Pulmonary artery endothelial cell (primary cell): ENCODE results near the gene PLEKHG5. TPM values are rescaled to one million over a fixed set of nuclear protein-coding genes. Genes with fewer than 3 reads are reported as not detected.
"Not testable (repeated sequence)": the region's sequence is repeated elsewhere in the genome, so short reads cannot be mapped to it uniquely, and the experiment has no call there.

Experiments used
- DNase-seq: peaks from one replicate; pipeline ENCODE4 v3.0.0-alpha.2; 2011; ENCODE audit warnings: low read depth, low spot score
- total RNA-seq: library from RNA; depleted of rRNA; stranded (reverse); fragments of >200 nt; gene quantifications from 2 replicates; pipeline ENCODE4 v1.2.3, GENCODE V29; 2014

Gene PLEKHG5
- total RNA-seq, 1 donor from 2014 or later: 41.3 TPM

GRCh38 chr1:6463120-6463412, 28.4 kb downstream of the PLEKHG5 start:
- DNase-seq: no peak

- DNase-seq: no peak
These were observed 28.9 kb downstream of the PLEKHG5 start for GRCh38 chr1:6462412-6463119.

- DNase-seq: no peak
These were observed 29.7 kb downstream of the PLEKHG5 start for GRCh38 chr1:6461538-6462411.

- no peak for DNase-seq
These were observed 30.4 kb downstream of the PLEKHG5 start for GRCh38 chr1:6461051-6461530.

- no peak for DNase-seq
These were observed 31.0 kb downstream of the PLEKHG5 start for GRCh38 chr1:6460301-6461050.

GRCh38 chr1:6459850-6460265, 31.6 kb downstream of the PLEKHG5 start:
- DNase-seq: no peak

GRCh38 chr1:6456800-6457466, 34.5 kb downstream of the PLEKHG5 start:
- no peak for DNase-seq

GRCh38 chr1:6455752-6456520, 35.5 kb downstream of the PLEKHG5 start:
- DNase-seq: not testable (repeated sequence)

- DNase-seq: no peak
These were observed 36.4 kb downstream of the PLEKHG5 start for GRCh38 chr1:6454856-6455751.

- not testable (repeated sequence) for DNase-seq
These were observed 37.3 kb downstream of the PLEKHG5 start for GRCh38 chr1:6453895-6454855.

- DNase-seq: no peak
These were observed 40.5 kb downstream of the PLEKHG5 start for GRCh38 chr1:6450943-6451373.

- DNase-seq: not testable (repeated sequence)
These were observed 41.0 kb downstream of the PLEKHG5 start for GRCh38 chr1:6450486-6450885.

GRCh38 chr1:6450005-6450450, 41.4 kb downstream of the PLEKHG5 start:
- no peak for DNase-seq

GRCh38 chr1:6448749-6449631, 42.5 kb downstream of the PLEKHG5 start:
- no peak for DNase-seq

GRCh38 chr1:6447818-6448748, 43.4 kb downstream of the PLEKHG5 start:
- no peak for DNase-seq
